ENCODE measurements around the gene CHCHD6. TPM values are rescaled to one million over a fixed set of nuclear protein-coding genes. Genes with fewer than 3 reads are reported as not detected.

The CHCHD6 gene
- total RNA-seq, 2 experiments from 2014 or later = 17.2 to 17.7 TPM

- H3K36me3 Mint-ChIP-seq (ENCODE audit: low read depth) = peaks cover 32% of the 10 kb centered on the region
- peaks cover 26% of the 10 kb centered on the region for H3K4me1 Mint-ChIP-seq (ENCODE audit: low read depth)
- H3K27me3 Mint-ChIP-seq (ENCODE audit: low read depth) = no peaks in the 10 kb centered on the region
- DNase-seq = no peak
- no peak overlapping the region for H3K4me3 Mint-ChIP-seq
- CTCF ChIA-PET = no interaction called here
- intact Hi-C loops (cut with micrococcal nuclease) = no loop called here
- H3K27ac Mint-ChIP-seq = no peak overlapping the region
- H3K9me3 Mint-ChIP-seq = no peaks in the 10 kb centered on the region
Measured at GRCh38 chr3:126912491-126913195, 208.6 kb downstream of the CHCHD6 start.

GRCh38 chr3:126913524-126913923, 209.5 kb downstream of the CHCHD6 start:
- Mint-ChIP-seq H3K36me3 (ENCODE audit: low read depth) (peaks cover 32% of the 10 kb centered on the region), H3K27me3 (ENCODE audit: low read depth) (no peaks in the 10 kb centered on the region), H3K4me3 (no peak overlapping the region), H3K27ac (no peak overlapping the region), H3K9me3 (no peaks in the 10 kb centered on the region), H3K4me1 (ENCODE audit: low read depth) (peaks cover 26% of the 10 kb centered on the region)
- intact Hi-C loops (cut with micrococcal nuclease) = no loop called here
- CTCF ChIA-PET = no interaction called here
- no peak for DNase-seq

- Mint-ChIP-seq H3K4me3 (no peak overlapping the region), H3K4me1 (ENCODE audit: low read depth) (peaks cover 25% of the 10 kb centered on the region), H3K27ac (no peak overlapping the region), H3K9me3 (no peaks in the 10 kb centered on the region), H3K27me3 (ENCODE audit: low read depth) (no peaks in the 10 kb centered on the region), H3K36me3 (ENCODE audit: low read depth) (peaks cover 25% of the 10 kb centered on the region)
- CTCF ChIA-PET = no interaction called here
- intact Hi-C loops (cut with micrococcal nuclease) = no loop called here
- no peak for DNase-seq
Measured at GRCh38 chr3:126914226-126914625, 210.2 kb downstream of the CHCHD6 start.

GRCh38 chr3:126915015-126915414, 211.0 kb downstream of the CHCHD6 start:
- Mint-ChIP-seq H3K36me3 (ENCODE audit: low read depth) (peaks cover 25% of the 10 kb centered on the region), H3K4me3 (no peak overlapping the region), H3K4me1 (ENCODE audit: low read depth) (peaks cover 22% of the 10 kb centered on the region), H3K27me3 (ENCODE audit: low read depth) (no peaks in the 10 kb centered on the region), H3K27ac (no peak overlapping the region), H3K9me3 (no peaks in the 10 kb centered on the region)
- DNase-seq = no peak
- CTCF ChIA-PET = no interaction called here
- intact Hi-C loops (cut with micrococcal nuclease) = no loop called here

GRCh38 chr3:126916546-126916945, 212.5 kb downstream of the CHCHD6 start:
- no peak overlapping the region for H3K4me3 Mint-ChIP-seq
- no peak overlapping the region for H3K27ac Mint-ChIP-seq
- H3K27me3 Mint-ChIP-seq (ENCODE audit: low read depth) = no peaks in the 10 kb centered on the region
- no peak for DNase-seq
- H3K36me3 Mint-ChIP-seq (ENCODE audit: low read depth) = peaks cover 26% of the 10 kb centered on the region
- no peaks in the 10 kb centered on the region for H3K9me3 Mint-ChIP-seq
- CTCF ChIA-PET = no interaction called here
- peaks cover 8% of the 10 kb centered on the region for H3K4me1 Mint-ChIP-seq (ENCODE audit: low read depth)
- intact Hi-C loops (cut with micrococcal nuclease) = no loop called here

- no peak overlapping the region for H3K4me3 Mint-ChIP-seq
- H3K36me3 Mint-ChIP-seq (ENCODE audit: low read depth) = peaks cover 23% of the 10 kb centered on the region
- no peaks in the 10 kb centered on the region for H3K27me3 Mint-ChIP-seq (ENCODE audit: low read depth)
- no peak for DNase-seq
- no peaks in the 10 kb centered on the region for H3K9me3 Mint-ChIP-seq
- no peak overlapping the region for H3K27ac Mint-ChIP-seq
- intact Hi-C loops (cut with micrococcal nuclease) = no loop called here
- CTCF ChIA-PET = interaction anchor here (1.0 kb wide), 1 partner anchor 71 kb away, joined by 3 read pairs; no protein-coding TSS in a partner anchor
- H3K4me1 Mint-ChIP-seq (ENCODE audit: low read depth) = peaks cover under 1% of the 10 kb centered on the region
Measured at GRCh38 chr3:126917232-126917804, 213.3 kb downstream of the CHCHD6 start.

- H3K27ac Mint-ChIP-seq = no peak overlapping the region
- CTCF ChIA-PET = interaction anchor here (0.6 kb wide), 1 partner anchor 905 kb away, joined by 3 read pairs; no protein-coding TSS in a partner anchor
- H3K9me3 Mint-ChIP-seq = no peaks in the 10 kb centered on the region
- H3K4me1 Mint-ChIP-seq (ENCODE audit: low read depth) = no peaks in the 10 kb centered on the region
- peaks cover 23% of the 10 kb centered on the region for H3K36me3 Mint-ChIP-seq (ENCODE audit: low read depth)
- DNase-seq = no peak
- H3K4me3 Mint-ChIP-seq = no peak overlapping the region
- intact Hi-C loops (cut with micrococcal nuclease) = no loop called here
- H3K27me3 Mint-ChIP-seq (ENCODE audit: low read depth) = no peaks in the 10 kb centered on the region
Measured at GRCh38 chr3:126918355-126918821, 214.3 kb downstream of the CHCHD6 start.

GRCh38 chr3:126921085-126921824, 217.2 kb downstream of the CHCHD6 start:
- Mint-ChIP-seq H3K27me3 (ENCODE audit: low read depth) (no peaks in the 10 kb centered on the region), H3K9me3 (no peaks in the 10 kb centered on the region), H3K4me1 (ENCODE audit: low read depth) (no peaks in the 10 kb centered on the region), H3K27ac (no peak overlapping the region), H3K36me3 (ENCODE audit: low read depth) (peaks cover 12% of the 10 kb centered on the region), H3K4me3 (no peak overlapping the region)
- no peak for DNase-seq
- CTCF ChIA-PET = no interaction called here
- intact Hi-C loops (cut with micrococcal nuclease) = no loop called here

- CTCF ChIA-PET = no interaction called here
- intact Hi-C loops (cut with micrococcal nuclease) = no loop called here
- Mint-ChIP-seq H3K9me3 (no peaks in the 10 kb centered on the region), H3K27me3 (ENCODE audit: low read depth) (no peaks in the 10 kb centered on the region), H3K4me1 (ENCODE audit: low read depth) (no peaks in the 10 kb centered on the region), H3K27ac (no peak overlapping the region), H3K4me3 (no peak overlapping the region), H3K36me3 (ENCODE audit: low read depth) (peaks cover 10% of the 10 kb centered on the region)
- DNase-seq = no peak
Measured at GRCh38 chr3:126922466-126922865, 218.4 kb downstream of the CHCHD6 start.

GRCh38 chr3:126923423-126923822, 219.4 kb downstream of the CHCHD6 start:
- no peak overlapping the region for H3K4me3 Mint-ChIP-seq
- CTCF ChIA-PET = no interaction called here
- H3K27me3 Mint-ChIP-seq (ENCODE audit: low read depth) = no peaks in the 10 kb centered on the region
- H3K36me3 Mint-ChIP-seq (ENCODE audit: low read depth) = peaks cover 10% of the 10 kb centered on the region
- no peak overlapping the region for H3K27ac Mint-ChIP-seq
- intact Hi-C loops (cut with micrococcal nuclease) = no loop called here
- H3K9me3 Mint-ChIP-seq = no peaks in the 10 kb centered on the region
- no peak for DNase-seq
- no peaks in the 10 kb centered on the region for H3K4me1 Mint-ChIP-seq (ENCODE audit: low read depth)

GRCh38 chr3:126923895-126924294, 219.9 kb downstream of the CHCHD6 start:
- H3K36me3 Mint-ChIP-seq (ENCODE audit: low read depth) = peaks cover 10% of the 10 kb centered on the region
- no peaks in the 10 kb centered on the region for H3K9me3 Mint-ChIP-seq
- CTCF ChIA-PET = no interaction called here
- no peak overlapping the region for H3K27ac Mint-ChIP-seq
- intact Hi-C loops (cut with micrococcal nuclease) = no loop called here
- H3K4me3 Mint-ChIP-seq = no peak overlapping the region
- no peak for DNase-seq
- no peaks in the 10 kb centered on the region for H3K27me3 Mint-ChIP-seq (ENCODE audit: low read depth)
- no peaks in the 10 kb centered on the region for H3K4me1 Mint-ChIP-seq (ENCODE audit: low read depth)

- Mint-ChIP-seq H3K4me3 (no peak overlapping the region), H3K27ac (no peak overlapping the region), H3K9me3 (no peaks in the 10 kb centered on the region), H3K4me1 (ENCODE audit: low read depth) (no peaks in the 10 kb centered on the region), H3K36me3 (ENCODE audit: low read depth) (peaks cover 10% of the 10 kb centered on the region), H3K27me3 (ENCODE audit: low read depth) (no peaks in the 10 kb centered on the region)
- CTCF ChIA-PET = no interaction called here
- no peak for DNase-seq
- intact Hi-C loops (cut with micrococcal nuclease) = no loop called here
Measured at GRCh38 chr3:126924458-126924857, 220.4 kb downstream of the CHCHD6 start.

Data from activated naive CD4-positive, alpha-beta T cell treated with anti-CD3 and anti-CD28 coated beads for 36 hours (primary cell).